SK-N-MC (cell line): ENCODE data around the gene ATXN1.

Experiments used
- EZH2 ChIP-seq: fragments of 200-600 bp; sonication (generic); IDR thresholded peaks from one replicate; pipeline ENCODE4 v1.6.1; 2017; ENCODE audit warnings: antibody characterized with exemption
- FOXP2 ChIP-seq: optimal IDR thresholded peaks from 2 replicates; pipeline ENCODE3; 2011; ENCODE audit warnings: mild to moderate bottlenecking, moderate library complexity; ENCODE audit not compliant: insufficient read depth; ENCODE audit errors: extremely low read length, control extremely low read depth
- POLR2AphosphoS5 ChIP-seq: IDR thresholded peaks from 2 replicates; pipeline ENCODE4 v1.6.1; 2012; ENCODE audit warnings: mild to moderate bottlenecking, low read depth, low read length, borderline replicate concordance

- TF ChIP-seq EZH2: no peak
- no peak for TF ChIP-seq POLR2AphosphoS5
- TF ChIP-seq FOXP2: no peak
Measured at GRCh38 chr6:16437095-16437494, 324.2 kb downstream of the ATXN1 start.
